ENCODE results near the gene MUSTN1.

MUSTN1 gene

DNA sequence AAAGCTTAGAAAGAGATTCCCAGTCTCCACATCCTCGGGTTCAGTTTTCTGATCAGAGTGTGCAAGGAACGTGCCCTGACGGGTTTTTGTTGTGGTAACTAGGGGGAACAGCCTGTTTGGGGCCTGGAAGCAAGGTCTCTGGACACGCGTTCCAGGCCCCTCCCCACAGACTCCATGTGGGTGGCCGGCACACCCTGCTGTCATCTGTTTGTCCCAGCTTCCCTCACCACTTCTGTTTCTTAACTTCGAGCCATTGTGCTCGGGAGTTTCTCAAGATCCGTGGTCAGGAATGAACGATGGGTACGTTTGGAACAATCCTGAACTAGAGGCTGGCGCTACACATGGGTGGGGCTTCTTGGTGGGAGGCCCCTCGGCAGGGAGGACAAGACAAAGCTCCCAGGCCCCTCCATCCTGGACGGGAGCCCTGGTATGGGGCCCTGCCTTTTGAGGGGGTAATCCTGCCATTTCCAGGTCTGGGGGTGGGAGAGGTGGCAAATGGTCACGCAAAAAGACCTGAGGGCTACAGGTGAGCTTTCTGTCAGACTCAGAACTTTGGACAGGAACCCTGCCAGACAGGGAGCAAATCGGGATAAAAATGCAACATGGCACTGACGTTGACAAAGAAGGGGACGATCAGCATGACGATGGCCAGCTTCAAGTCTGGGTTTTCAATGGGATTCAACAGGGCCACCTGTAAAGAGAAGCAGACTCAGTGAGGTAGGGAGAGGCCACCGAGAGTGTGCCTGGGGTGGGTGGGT is 8.5 kb upstream of the MUSTN1 start:
- no peak for TF ChIP-seq CTCF (IDR thresholded peaks at IDR 0.05)
- no peak overlapping the region for H3K4me3 ChIP-seq
- no peak for DNase-seq (ENCODE audit: low spot score)
- peak overlapping the region; percentile 93 to 94 for H3K27ac ChIP-seq

DNA sequence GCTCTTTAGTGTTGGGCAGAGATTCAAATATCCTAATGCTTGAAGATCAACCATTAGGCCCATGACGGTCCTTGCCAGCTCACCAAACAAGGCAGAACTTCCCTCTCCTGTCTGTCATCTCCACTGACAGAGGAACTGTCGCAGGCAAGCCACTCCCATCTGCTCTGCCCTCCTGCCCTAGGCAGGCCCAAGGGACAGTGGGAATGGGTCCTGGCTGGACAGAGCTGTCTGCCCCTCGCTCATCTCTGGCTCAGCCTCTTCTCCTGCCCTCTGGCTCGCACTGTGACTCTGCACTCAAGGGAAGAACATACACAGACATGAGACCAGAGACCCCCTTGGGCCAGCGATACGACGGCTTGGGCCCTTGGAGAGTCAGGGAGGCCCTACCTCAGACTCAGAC is 7.6 kb upstream of the MUSTN1 start:
- H3K4me3 ChIP-seq: no peak overlapping the region
- no peak for TF ChIP-seq CTCF (IDR thresholded peaks at IDR 0.05)
- no peak for DNase-seq (ENCODE audit: low spot score)
- H3K27ac ChIP-seq: peak overlapping the region; percentile 93 to 94

GRCh38 chr3:52841981-52842340 is 7.1 kb upstream of the MUSTN1 start:
- H3K27ac ChIP-seq: peak overlapping the region in 1 of 2 donors; percentile 93
- H3K4me3 ChIP-seq: no peak overlapping the region
- DNase-seq (ENCODE audit: low spot score): no peak

GRCh38 chr3:52841211-52841980 is 6.6 kb upstream of the MUSTN1 start:
- no peak for DNase-seq (ENCODE audit: low spot score)
- H3K4me3 ChIP-seq: no peak overlapping the region
- TF ChIP-seq CTCF (IDR thresholded peaks at IDR 0.05): no peak
- H3K27ac ChIP-seq: peak overlapping the region in 1 of 2 donors; percentile 93

More at GRCh38 chr3:52841981-52842340, 7.1 kb upstream of the MUSTN1 start:
- no peak for TF ChIP-seq CTCF (IDR thresholded peaks at IDR 0.05)

DNA sequence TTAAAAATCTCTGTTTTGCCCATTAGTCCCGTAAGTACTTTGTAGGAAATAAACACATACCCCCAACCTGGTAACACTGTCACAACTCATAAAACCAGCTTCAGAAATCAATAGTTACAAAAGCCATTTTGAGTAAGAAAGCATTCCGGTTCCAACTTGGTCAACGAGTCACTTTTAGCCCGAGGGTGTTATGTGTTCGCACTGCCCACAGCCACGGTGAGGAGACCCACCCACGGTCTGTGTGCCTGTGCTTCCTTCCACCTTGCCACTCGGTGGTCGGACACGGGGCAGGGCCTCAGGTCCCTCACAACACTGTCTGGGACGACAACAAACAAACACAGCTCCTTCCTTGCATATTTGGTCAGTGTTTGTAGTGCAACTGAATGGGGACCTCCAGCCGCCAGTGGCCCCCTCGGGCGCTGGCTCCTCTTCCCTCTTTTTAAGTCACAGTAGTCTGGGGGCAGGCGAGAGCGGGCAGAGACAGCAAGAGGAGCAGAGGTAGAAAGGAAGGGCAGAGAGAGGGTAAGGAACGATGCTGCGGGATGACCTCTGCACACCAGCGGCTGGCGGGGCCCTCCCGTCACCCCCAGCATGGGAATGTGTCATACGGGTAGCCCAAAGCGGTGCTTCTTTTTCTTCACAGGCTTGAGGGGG is 5.2 kb upstream of the MUSTN1 start:
- no peak for TF ChIP-seq CTCF (IDR thresholded peaks at IDR 0.05)
- no peak overlapping the region for H3K27ac ChIP-seq
- DNase-seq (ENCODE audit: low spot score): no peak
- no peak overlapping the region for H3K4me3 ChIP-seq

DNA sequence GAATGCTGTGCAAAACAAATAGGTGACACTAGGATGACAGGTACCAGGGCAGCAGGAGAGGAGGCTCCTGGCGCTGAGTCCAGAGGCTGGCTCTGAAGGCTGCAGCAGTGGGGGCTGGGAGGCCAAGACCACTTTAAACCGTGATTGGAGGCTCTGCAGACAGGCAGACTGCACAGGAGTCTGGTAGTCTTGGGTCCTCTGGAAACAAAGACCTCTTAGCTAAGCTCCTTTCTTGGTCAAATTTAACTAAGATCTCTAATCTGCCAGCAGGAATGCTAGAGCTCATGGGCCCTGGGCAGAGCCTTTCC is 4.4 kb upstream of the MUSTN1 start:
- DNase-seq (ENCODE audit: low spot score): no peak
- no peak overlapping the region for H3K27ac ChIP-seq

More for the DNA sequence above, 4.4 kb upstream of the MUSTN1 start:
- no peak for TF ChIP-seq CTCF (IDR thresholded peaks at IDR 0.05)
- H3K4me3 ChIP-seq: no peak overlapping the region
